HL-60 (cell line): Measurements from ENCODE around the gene NUDT6.
"Not testable (repeated sequence)": the region's sequence is repeated elsewhere in the genome, so short reads cannot be mapped to it uniquely, and the experiment has no call there.

ENCODE experiments used
- DNase-seq, 2 experiments: peaks; one replicate each; pipeline ENCODE4 v3.0.0-alpha.2; 2010 to 2020; ENCODE audit warnings: low read depth in 1 of 2, low spot score in 1 of 2
- H3K27ac ChIP-seq: fragments of 250-450 bp; sonication (Bioruptor Pico); replicated peaks from 2 replicates; pipeline ENCODE4 v1.5.1; 2020; ENCODE audit warnings: mild to moderate bottlenecking, moderate library complexity
- H3K27me3 ChIP-seq: fragments of 250-450 bp; sonication (Bioruptor Pico); 2 replicates; pipeline ENCODE4 v1.5.1; 2021; ENCODE audit warnings: mild to moderate bottlenecking, moderate library complexity; ENCODE audit not compliant: insufficient read depth, poor library complexity, severe bottlenecking
- H3K4me3 ChIP-seq: replicated peaks from 2 replicates; pipeline ENCODE4 v1.5.1; 2011; ENCODE audit warnings: mild to moderate bottlenecking, control low read depth, low read length; ENCODE audit not compliant: insufficient read depth
- GABPA ChIP-seq: IDR thresholded peaks from 2 replicates; pipeline ENCODE4 v1.6.1; 2012; ENCODE audit warnings: low read depth
- POLR2AphosphoS5 ChIP-seq: IDR thresholded peaks from 2 replicates; pipeline ENCODE4 v1.6.1; 2012; ENCODE audit warnings: low read depth
- SPI1 ChIP-seq: IDR thresholded peaks from 2 replicates; pipeline ENCODE4 v1.6.1; 2012; ENCODE audit warnings: low read depth, mild to moderate bottlenecking, borderline replicate concordance
- TF ChIP-seq, protein P1 (sequence below): IDR thresholded peaks from 2 replicates; pipeline ENCODE4 v1.6.1; 2012; ENCODE audit warnings: low read depth; ENCODE audit not compliant: insufficient replicate concordance
- TF ChIP-seq, protein P2 (sequence below): IDR thresholded peaks from one replicate; pipeline ENCODE4 v1.5.1; 2011; ENCODE audit warnings: low read length, control low read depth, inconsistent platforms; ENCODE audit not compliant: insufficient read depth

The NUDT6 gene

DNA sequence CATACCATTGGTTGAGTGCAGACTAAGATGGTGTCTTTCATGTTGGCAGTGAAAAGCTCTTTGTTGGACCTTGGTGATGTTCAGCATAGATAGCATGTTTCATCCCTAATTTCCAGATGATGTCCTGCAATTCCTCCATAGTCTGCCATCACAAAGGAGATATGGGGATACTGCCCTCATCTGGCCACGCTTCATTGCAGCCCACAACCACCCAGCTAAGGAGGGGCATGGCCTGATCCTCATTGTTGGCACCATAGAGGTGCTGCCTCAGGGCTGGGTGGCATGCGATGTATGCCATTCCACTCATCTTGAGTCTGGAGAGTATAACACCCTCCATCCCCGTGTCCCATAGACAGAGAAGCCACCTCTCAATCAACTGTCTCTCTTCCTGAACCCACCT is 31.5 kb upstream of the NUDT6 start:
- Histone ChIP-seq H3K27ac (no peak overlapping the region), H3K4me3 (no peak overlapping the region), H3K27me3 (no peaks in the 10 kb centered on the region)
- no peak for DNase-seq
- TF ChIP-seq, protein P1, sequence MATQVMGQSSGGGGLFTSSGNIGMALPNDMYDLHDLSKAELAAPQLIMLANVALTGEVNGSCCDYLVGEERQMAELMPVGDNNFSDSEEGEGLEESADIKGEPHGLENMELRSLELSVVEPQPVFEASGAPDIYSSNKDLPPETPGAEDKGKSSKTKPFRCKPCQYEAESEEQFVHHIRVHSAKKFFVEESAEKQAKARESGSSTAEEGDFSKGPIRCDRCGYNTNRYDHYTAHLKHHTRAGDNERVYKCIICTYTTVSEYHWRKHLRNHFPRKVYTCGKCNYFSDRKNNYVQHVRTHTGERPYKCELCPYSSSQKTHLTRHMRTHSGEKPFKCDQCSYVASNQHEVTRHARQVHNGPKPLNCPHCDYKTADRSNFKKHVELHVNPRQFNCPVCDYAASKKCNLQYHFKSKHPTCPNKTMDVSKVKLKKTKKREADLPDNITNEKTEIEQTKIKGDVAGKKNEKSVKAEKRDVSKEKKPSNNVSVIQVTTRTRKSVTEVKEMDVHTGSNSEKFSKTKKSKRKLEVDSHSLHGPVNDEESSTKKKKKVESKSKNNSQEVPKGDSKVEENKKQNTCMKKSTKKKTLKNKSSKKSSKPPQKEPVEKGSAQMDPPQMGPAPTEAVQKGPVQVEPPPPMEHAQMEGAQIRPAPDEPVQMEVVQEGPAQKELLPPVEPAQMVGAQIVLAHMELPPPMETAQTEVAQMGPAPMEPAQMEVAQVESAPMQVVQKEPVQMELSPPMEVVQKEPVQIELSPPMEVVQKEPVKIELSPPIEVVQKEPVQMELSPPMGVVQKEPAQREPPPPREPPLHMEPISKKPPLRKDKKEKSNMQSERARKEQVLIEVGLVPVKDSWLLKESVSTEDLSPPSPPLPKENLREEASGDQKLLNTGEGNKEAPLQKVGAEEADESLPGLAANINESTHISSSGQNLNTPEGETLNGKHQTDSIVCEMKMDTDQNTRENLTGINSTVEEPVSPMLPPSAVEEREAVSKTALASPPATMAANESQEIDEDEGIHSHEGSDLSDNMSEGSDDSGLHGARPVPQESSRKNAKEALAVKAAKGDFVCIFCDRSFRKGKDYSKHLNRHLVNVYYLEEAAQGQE, result no peak
- no peak for TF ChIP-seq GABPA

DNA sequence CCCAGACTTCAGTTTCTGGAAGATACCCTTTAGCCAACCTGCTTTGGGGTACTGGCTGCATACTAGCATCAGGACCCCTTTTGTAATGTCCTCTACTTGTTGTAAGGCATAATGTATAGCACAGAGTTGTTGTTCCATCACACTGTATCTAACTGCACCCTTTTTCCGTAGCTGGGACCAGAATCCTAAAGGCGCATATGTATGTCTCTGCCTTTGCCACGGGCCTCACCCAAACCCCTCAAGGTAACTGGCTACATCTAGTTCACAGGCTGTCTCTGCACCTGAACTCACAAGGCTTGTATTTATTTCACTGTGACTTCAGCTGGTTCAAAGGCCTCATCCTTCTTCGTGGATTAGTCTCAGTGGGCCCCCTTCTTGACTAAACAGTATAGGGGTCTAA is 29.6 kb upstream of the NUDT6 start:
- TF ChIP-seq GABPA (no peak), SPI1 (no peak), POLR2AphosphoS5 (no peak)
- TF ChIP-seq, protein P2, sequence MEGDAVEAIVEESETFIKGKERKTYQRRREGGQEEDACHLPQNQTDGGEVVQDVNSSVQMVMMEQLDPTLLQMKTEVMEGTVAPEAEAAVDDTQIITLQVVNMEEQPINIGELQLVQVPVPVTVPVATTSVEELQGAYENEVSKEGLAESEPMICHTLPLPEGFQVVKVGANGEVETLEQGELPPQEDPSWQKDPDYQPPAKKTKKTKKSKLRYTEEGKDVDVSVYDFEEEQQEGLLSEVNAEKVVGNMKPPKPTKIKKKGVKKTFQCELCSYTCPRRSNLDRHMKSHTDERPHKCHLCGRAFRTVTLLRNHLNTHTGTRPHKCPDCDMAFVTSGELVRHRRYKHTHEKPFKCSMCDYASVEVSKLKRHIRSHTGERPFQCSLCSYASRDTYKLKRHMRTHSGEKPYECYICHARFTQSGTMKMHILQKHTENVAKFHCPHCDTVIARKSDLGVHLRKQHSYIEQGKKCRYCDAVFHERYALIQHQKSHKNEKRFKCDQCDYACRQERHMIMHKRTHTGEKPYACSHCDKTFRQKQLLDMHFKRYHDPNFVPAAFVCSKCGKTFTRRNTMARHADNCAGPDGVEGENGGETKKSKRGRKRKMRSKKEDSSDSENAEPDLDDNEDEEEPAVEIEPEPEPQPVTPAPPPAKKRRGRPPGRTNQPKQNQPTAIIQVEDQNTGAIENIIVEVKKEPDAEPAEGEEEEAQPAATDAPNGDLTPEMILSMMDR, result no peak
- TF ChIP-seq, protein P1, result no peak
- DNase-seq, result no peak
- Histone ChIP-seq H3K4me3 (no peak overlapping the region), H3K27ac (no peak overlapping the region), H3K27me3 (no peaks in the 10 kb centered on the region)

DNA sequence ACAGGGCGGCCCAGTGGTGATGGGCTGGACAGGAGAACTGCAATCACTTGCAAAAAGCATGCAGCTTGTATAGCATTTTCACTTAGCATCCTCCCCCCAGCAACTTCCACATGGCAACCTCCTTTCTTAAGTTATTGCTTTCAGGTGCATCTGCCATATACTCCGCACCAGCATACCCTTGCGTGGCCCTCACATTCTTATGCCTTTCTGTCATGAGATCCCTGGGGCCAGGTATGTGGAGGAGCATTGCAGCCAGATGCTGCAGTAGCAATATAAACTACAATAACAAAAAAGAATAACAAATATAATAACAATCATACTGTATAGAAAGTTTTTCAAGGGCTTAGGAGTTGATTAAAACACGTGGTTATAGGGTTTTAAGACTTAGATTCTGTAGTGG is 26.3 kb upstream of the NUDT6 start:
- TF ChIP-seq SPI1, result no peak
- TF ChIP-seq POLR2AphosphoS5, result no peak
- TF ChIP-seq, protein P2, result no peak
- TF ChIP-seq GABPA, result no peak
- TF ChIP-seq, protein P1, result no peak
- no peak overlapping the region for H3K27ac ChIP-seq
- no peaks in the 10 kb centered on the region for H3K27me3 ChIP-seq
- H3K4me3 ChIP-seq, result no peak overlapping the region
- DNase-seq, result no peak

DNA sequence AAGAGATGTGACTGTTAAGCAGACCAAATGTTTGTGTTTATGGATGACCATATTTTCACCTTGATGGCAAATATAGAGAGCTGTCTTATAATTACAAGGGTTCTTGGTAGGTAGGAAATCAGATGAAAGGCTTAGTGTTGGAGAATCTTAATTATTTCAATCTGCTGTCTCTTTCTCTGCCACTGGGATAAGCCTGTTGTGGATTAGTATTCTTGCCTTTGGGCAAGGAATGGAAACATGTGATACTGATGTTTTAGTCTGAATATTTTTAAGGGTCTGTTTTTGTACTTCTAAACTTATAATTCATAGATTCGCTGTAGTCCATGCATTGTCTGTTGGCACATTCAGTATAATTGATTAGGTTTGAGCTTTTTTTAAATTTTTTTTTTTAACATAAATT is 23.7 kb upstream of the NUDT6 start:
- TF ChIP-seq, protein P1, result no peak
- TF ChIP-seq SPI1 (no peak), GABPA (no peak), POLR2AphosphoS5 (no peak)
- TF ChIP-seq, protein P2, result no peak
- H3K27ac ChIP-seq, result no peak overlapping the region
- no peak for DNase-seq

DNA sequence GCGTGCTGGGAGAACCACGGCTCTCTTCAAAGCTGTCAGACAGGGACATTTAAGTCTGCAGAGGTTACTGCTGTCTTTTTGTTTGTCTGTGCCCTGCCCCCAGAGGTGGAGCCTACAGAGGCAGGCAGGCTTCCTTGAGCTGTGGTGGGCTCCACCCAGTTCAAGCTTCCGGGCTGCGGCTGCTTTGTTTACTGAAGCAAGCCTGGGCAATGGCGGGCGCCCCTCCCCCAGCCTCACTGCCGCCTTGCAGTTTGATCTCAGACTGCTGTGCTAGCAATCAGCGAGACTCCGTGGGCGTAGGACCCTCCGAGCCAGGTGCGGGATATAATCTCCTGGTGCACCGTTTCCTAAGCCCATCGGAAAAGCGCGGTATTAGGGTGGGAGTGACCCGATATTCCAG is 22.7 kb upstream of the NUDT6 start:
- not testable (repeated sequence) for H3K27ac ChIP-seq, H3K4me3 ChIP-seq, DNase-seq

More for the DNA sequence above, 23.7 kb upstream of the NUDT6 start:
- no peaks in the 10 kb centered on the region for H3K27me3 ChIP-seq
- H3K4me3 ChIP-seq, result no peak overlapping the region

More for the DNA sequence above, 22.7 kb upstream of the NUDT6 start:
- H3K27me3 ChIP-seq, result not testable (repeated sequence)
